HCT116 (cell line): ENCODE data around the gene KSR1. TPM values are rescaled to one million over a fixed set of nuclear protein-coding genes. Genes with fewer than 3 reads are reported as not detected.

Experiments used
- ATAC-seq: fragments of 200-7000 bp; cut with Tn5 transposase; 2 replicates; pipeline ENCODE4 v1.9.1; 2020; ENCODE audit warnings: mild to moderate bottlenecking, moderate library complexity
- BruUV-seq: library from RNA; stranded (reverse); fragments of 400-500 nt; replicated peaks from 2 replicates; lab custom pipeline; 2021; lab: Mats Ljungman, UMichigan
- CTCF ChIA-PET: fragments of 300-600 bp; sonication (Branson Sonifier 250); formaldehyde crosslinking; loops from one replicate; lab custom pipeline; 2021; ENCODE audit warnings: antibody characterized with exemption; lab: Charles Lee
- POLR2A ChIA-PET: fragments of 300-600, 350-600 bp; sonication (Branson Sonifier 250); formaldehyde crosslinking; loops from one replicate; lab custom pipeline; 2021; ENCODE audit warnings: antibody characterized with exemption; lab: Charles Lee
- RAD21 ChIA-PET, 2 experiments: fragments of 300-600 bp; sonication (Branson Sonifier 250); formaldehyde crosslinking; loops; one replicate each; lab custom pipeline; 2023; ENCODE audit warnings: low total read pairs in 2 of 2; ENCODE audit not compliant: uncharacterized antibody in 2 of 2, unreplicated experiment in 2 of 2, low non-redundant PET in 1 of 2; lab: Charles Lee
- DNase-seq: peaks from one replicate; pipeline ENCODE4 v3.0.0-alpha.2; 2010; ENCODE audit warnings: low read depth, low spot score
- H2AFZ ChIP-seq: fragments of 200-600 bp; shearing (Covaris generic), sonication (generic); 2 replicates; pipeline ENCODE4 v1.6.1; 2017; ENCODE audit warnings: low read depth, mixed run types, mixed read lengths, antibody characterized with exemption, low read length; ENCODE audit not compliant: poor library complexity, severe bottlenecking
- H3K27ac ChIP-seq: 2 replicates; pipeline ENCODE4 v1.5.1; 2012; ENCODE audit warnings: low read depth, low read length
- H3K27me3 ChIP-seq: fragments of 200-600 bp; sonication (generic); 2 replicates; pipeline ENCODE4 v1.6.1; 2016; ENCODE audit warnings: mixed run types, low read length, mixed read lengths; ENCODE audit not compliant: insufficient read depth
- H3K36me3 ChIP-seq, 2 experiments: fragments of 200-500 bp in 1 of 2; fragments of 200-600 bp in 1 of 2; sonication (Bioruptor generic) in 1 of 2; sonication (generic) in 1 of 2; 2 replicates each; pipeline versions ENCODE4 v1.5.1 to v1.6.1; 2014 to 2016; ENCODE audit warnings: low read length in 2 of 2, inconsistent platforms in 1 of 2, mixed read lengths in 1 of 2, mixed run types in 1 of 2; ENCODE audit not compliant: insufficient read depth in 2 of 2, control insufficient read depth in 1 of 2
- H3K4me1 ChIP-seq, 2 experiments: fragments of 200-600 bp in 1 of 2; sonication (generic) in 1 of 2; 2 replicates each; pipeline versions ENCODE4 v1.5.1 to v1.6.1; 2012 to 2017; ENCODE audit warnings: low read length in 2 of 2, inconsistent platforms in 1 of 2, mild to moderate bottlenecking in 1 of 2, mixed read lengths in 1 of 2, mixed run types in 1 of 2, moderate library complexity in 1 of 2; ENCODE audit not compliant: insufficient read depth in 2 of 2, control insufficient read depth in 1 of 2
- H3K4me2 ChIP-seq: fragments of 200-600 bp; sonication (generic); 2 replicates; pipeline ENCODE4 v1.6.1; 2017; ENCODE audit warnings: mixed run types, low read length, mixed read lengths
- H3K4me3 ChIP-seq, 2 experiments: fragments of 200-600 bp in 1 of 2; sonication (generic) in 1 of 2; replicated peaks in 1 of 2; 2 replicates each; pipeline ENCODE4 v1.5.1; 2011 to 2016; ENCODE audit warnings: low read length in 2 of 2, control low read depth in 1 of 2, low read depth in 1 of 2, mild to moderate bottlenecking in 1 of 2, mixed read lengths in 1 of 2, mixed run types in 1 of 2
- H3K79me2 ChIP-seq: fragments of 200-600 bp; sonication (generic); 2 replicates; pipeline ENCODE4 v1.6.1; 2017; ENCODE audit warnings: mild to moderate bottlenecking, mixed run types, low read length, moderate library complexity, mixed read lengths; ENCODE audit not compliant: insufficient read depth
- H3K9ac ChIP-seq: fragments of 200-600 bp; sonication (generic); 2 replicates; pipeline ENCODE4 v1.6.1; 2016; ENCODE audit warnings: low read length, mixed read lengths
- H3K9me2 ChIP-seq: fragments of 200-600 bp; sonication (generic), shearing (Covaris generic); 2 replicates; pipeline ENCODE4 v1.6.1; 2017; ENCODE audit warnings: mixed run types, mild to moderate bottlenecking, moderate library complexity; ENCODE audit not compliant: insufficient read depth
- H3K9me3 ChIP-seq, 2 experiments: fragments of 200-500 bp in 1 of 2; fragments of 200-600 bp in 1 of 2; sonication (Bioruptor generic) in 1 of 2; sonication (generic) in 1 of 2; 2 replicates each; pipeline ENCODE4 v1.6.1; 2014 to 2017; ENCODE audit warnings: low read length in 2 of 2, mixed read lengths in 2 of 2, inconsistent platforms in 1 of 2, low read depth in 1 of 2, mild to moderate bottlenecking in 1 of 2, mixed run types in 1 of 2, moderate library complexity in 1 of 2; ENCODE audit not compliant: control insufficient read depth in 1 of 2, insufficient read depth in 1 of 2
- H4K20me1 ChIP-seq: fragments of 200-600 bp; sonication (generic), shearing (Covaris generic); 2 replicates; pipeline ENCODE4 v1.6.1; 2017; ENCODE audit warnings: mixed run types, mild to moderate bottlenecking, moderate library complexity; ENCODE audit not compliant: insufficient read depth
- ATF3 ChIP-seq: IDR thresholded peaks from 2 replicates; pipeline ENCODE4 v1.6.1; 2012
- CEBPB ChIP-seq: IDR thresholded peaks from 2 replicates; pipeline ENCODE4 v1.6.1; 2012; ENCODE audit warnings: low read depth
- ELF1 ChIP-seq: IDR thresholded peaks from 2 replicates; pipeline ENCODE4 v1.6.1; 2012; ENCODE audit warnings: low read depth, borderline replicate concordance
- POLR2A ChIP-seq: IDR thresholded peaks from 2 replicates; pipeline ENCODE4 v1.7.0; 2011; ENCODE audit warnings: borderline replicate concordance; ENCODE audit not compliant: insufficient read depth, insufficient read length; ENCODE audit errors: extremely low read depth
- SP1 ChIP-seq: IDR thresholded peaks from 2 replicates; pipeline ENCODE4 v1.6.1; 2012; ENCODE audit warnings: low read depth
- ZNF274 ChIP-seq: fragments of 200-500 bp; sonication (Bioruptor generic); IDR thresholded peaks from 2 replicates; pipeline ENCODE4 v1.6.1; 2014; ENCODE audit warnings: mild to moderate bottlenecking, low read depth, low read length, inconsistent platforms
- intact Hi-C: fragments of 100-400 bp; cut with micrococcal nuclease; formaldehyde crosslinking; loops from 2 replicates; pipeline ENCODE4 v1.10.0; 2022
- total RNA-seq: library from RNA; stranded (reverse); gene quantifications from one replicate; pipeline ENCODE4 v1.2.1, GENCODE V29; 2021; ENCODE audit not compliant: unreplicated experiment
- TF ChIP-seq, protein P1 (sequence below), 3 experiments: fragments of 200-600 bp in 1 of 3; sonication (generic) in 1 of 3; IDR thresholded peaks in 2 of 3; conservative IDR thresholded peaks in 1 of 3; 2 replicates each; pipeline ENCODE4 v1.5.1; 2012 to 2017; ENCODE audit warnings: low read depth in 2 of 3, low read length in 2 of 3, antibody characterized with exemption in 1 of 3, borderline replicate concordance in 1 of 3, control low read depth in 1 of 3, mild to moderate bottlenecking in 1 of 3, mixed read lengths in 1 of 3, mixed run types in 1 of 3, moderate library complexity in 1 of 3; ENCODE audit not compliant: insufficient read depth in 1 of 3

The KSR1 gene
- total RNA-seq, 1 experiment from 2014 or later = 16.5 TPM

- BruUV-seq = no TSS peak
- Histone ChIP-seq H3K9me3 (no peaks in the 10 kb centered on the region), H3K4me3 (no peak overlapping the region), H3K4me2 (no peak overlapping the region), H4K20me1 (no peaks in the 10 kb centered on the region), H3K36me3 (no peaks in the 10 kb centered on the region), H3K9ac (no peak overlapping the region), H3K27ac (no peak overlapping the region), H3K79me2 (no peaks in the 10 kb centered on the region), H3K27me3 (no peaks in the 10 kb centered on the region), H2AFZ (no peak overlapping the region), H3K9me2 (no peaks in the 10 kb centered on the region), H3K4me1 (no peaks in the 10 kb centered on the region)
- TF ChIP-seq POLR2A (no peak), CEBPB (no peak), ZNF274 (no peak), ELF1 (no peak), ATF3 (no peak), SP1 (no peak)
- TF ChIP-seq, protein P1, sequence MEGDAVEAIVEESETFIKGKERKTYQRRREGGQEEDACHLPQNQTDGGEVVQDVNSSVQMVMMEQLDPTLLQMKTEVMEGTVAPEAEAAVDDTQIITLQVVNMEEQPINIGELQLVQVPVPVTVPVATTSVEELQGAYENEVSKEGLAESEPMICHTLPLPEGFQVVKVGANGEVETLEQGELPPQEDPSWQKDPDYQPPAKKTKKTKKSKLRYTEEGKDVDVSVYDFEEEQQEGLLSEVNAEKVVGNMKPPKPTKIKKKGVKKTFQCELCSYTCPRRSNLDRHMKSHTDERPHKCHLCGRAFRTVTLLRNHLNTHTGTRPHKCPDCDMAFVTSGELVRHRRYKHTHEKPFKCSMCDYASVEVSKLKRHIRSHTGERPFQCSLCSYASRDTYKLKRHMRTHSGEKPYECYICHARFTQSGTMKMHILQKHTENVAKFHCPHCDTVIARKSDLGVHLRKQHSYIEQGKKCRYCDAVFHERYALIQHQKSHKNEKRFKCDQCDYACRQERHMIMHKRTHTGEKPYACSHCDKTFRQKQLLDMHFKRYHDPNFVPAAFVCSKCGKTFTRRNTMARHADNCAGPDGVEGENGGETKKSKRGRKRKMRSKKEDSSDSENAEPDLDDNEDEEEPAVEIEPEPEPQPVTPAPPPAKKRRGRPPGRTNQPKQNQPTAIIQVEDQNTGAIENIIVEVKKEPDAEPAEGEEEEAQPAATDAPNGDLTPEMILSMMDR (IDR thresholded peaks at IDR 0.05 in 2 of 3, conservative IDR thresholded peaks at IDR 0.05 in 1 of 3; ENCODE audit: borderline replicate concordance in 1 of 3, insufficient read depth in 1 of 3, low read depth in 2 of 3, low read length in 2 of 3) = no peak
- ATAC-seq = no peak
- no peak for DNase-seq
- intact Hi-C loops = no loop called here
- ChIA-PET POLR2A (no interaction called here), RAD21 (no interaction called here), CTCF (no interaction called here)
Measured at GRCh38 chr17:27660436-27660835, 204.2 kb downstream of the KSR1 start.
